Limb (tissue), 2 donors: ENCODE measurements around the gene CCDC77.

Experiments used
- DNase-seq, 2 donors: peaks; one replicate each; pipeline ENCODE4 v3.0.0-alpha.2; 2016; ENCODE audit errors: extremely low spot score in 2 of 2

Gene CCDC77

DNA sequence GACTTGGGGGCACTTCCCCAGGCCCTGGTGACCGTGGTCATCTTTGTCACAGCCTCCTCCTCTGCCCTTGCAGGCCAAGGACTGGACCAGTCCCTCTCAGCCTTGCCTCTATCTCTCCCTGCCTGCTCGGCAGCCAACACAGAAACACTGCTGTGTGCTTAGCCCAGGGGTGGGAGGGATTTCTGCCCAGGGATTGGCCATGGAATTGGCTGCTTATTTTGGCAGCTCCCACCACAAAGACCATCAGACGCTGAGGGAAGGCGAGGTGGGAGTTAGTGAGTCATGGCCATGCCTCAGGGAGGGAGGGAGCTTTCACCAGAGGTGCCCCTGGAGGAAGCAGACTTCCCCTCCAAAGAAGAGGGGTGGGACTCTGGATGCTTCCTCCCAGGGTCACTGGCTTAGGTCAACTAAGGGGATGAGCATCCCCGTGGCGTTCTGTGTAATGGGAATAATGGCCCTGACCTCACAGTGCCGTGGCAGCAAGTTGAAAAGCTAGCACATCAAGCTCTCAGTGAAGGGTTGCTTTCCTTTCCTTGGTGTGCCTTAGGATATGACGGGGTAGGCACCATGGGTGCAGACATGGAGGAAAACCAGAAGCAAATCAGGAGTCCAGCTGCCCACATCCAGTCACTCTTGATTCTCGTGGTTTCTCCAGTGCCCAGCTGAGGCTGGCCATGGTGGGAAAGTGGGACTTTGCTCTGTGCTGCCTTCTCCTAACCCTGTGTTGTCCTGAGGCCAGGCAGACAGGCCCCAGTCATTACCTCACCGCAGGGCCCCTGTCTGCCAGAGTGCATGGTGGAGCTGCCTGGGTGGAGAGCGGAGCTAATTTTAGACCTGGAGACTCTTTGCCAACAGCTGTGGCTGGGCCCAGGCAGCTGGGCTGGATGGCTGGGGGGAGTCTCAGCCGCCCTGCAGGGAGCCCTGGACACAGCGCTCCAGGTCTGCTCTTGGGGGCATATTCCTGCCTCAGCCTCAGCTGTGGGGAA is 79.7 kb downstream of the CCDC77 start:
- peak; percentile 68 to 79 for DNase-seq

- no peak for DNase-seq
These were observed 80.6 kb downstream of the CCDC77 start for GRCh38 chr12:482061-482460.

DNA sequence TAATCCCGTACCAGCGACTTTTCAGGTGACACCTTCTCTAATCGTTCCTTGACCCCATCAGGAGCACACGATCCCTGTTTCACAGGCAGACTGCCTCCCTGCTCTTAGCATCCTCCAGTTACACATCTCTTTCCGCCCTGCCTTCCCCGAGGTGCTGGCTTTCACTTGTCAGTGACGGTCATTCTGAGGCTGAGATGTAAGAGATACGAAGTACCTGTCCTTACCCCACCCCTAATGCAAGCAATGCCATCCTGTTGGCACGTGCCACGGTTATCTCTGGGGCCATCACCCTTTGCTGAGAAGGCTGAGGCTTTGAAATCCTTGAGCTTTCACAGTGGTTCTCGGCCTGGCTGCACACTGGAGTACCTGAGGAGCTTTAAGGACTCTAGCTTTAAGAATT is 82.7 kb downstream of the CCDC77 start:
- no peak for DNase-seq

- no peak for DNase-seq
These were observed 88.8 kb downstream of the CCDC77 start for GRCh38 chr12:490260-490659.
